OCI-LY3 (cell line): Measurements from ENCODE around the gene MACIR.

Experiments used
- EZH2phosphoT487 ChIP-seq: fragments of 200-600 bp; shearing (Covaris generic); IDR thresholded peaks from 2 replicates; pipeline ENCODE4 v1.6.1; 2018; ENCODE audit warnings: antibody characterized with exemption, mixed run types, low read depth
- TF ChIP-seq, protein P1 (sequence below): fragments of 200-600, 300-600 bp; sonication (generic); IDR thresholded peaks from 2 replicates; pipeline ENCODE4 v1.5.1; 2014; ENCODE audit warnings: antibody characterized with exemption, low read length, low read depth

DNA sequence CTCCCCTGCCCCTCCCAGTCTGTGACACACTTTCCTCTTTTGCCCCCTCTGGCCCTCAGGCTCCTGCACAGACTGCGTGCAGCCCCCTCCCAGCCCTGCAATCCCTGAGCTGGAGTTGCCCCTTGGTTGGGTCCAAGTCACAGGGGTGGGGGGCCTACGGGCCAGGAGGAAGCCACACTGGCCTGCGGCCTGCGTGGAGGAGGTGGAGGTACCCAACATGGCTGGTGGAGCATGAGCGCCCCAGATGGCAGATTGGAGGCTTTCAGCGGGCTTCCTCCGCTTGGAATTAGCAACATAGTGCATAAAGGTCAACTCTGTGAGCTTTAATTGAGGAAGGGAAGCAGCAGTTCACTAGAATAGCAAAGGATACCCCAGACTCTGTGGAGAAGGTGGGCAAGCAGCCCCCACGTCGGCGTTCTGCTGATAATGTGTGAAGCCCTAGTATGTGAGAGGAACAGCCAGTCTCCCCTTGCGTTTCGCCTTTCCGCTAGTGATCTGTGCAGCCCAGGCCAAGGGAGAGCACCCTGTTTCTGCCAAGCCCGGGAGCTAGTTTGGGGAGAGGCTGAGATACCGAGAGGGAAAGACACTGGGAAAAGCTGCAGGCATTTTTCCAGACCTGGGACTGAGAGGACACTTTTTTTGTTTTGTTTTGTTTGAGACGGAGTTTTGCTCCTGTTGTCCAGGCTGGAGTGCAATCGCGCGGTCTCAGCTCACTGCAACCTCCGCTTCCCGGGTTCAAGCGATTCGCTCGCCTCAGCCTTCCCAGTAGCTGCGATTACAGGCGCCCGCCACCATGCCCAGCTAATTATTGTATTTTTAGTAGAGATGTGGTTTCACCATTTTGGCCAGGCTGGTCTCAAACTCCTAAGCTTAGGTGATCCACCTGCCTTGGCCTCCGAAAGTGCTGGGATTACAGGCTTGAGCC is 35.3 kb upstream of the MACIR start:
- TF ChIP-seq, protein P1, sequence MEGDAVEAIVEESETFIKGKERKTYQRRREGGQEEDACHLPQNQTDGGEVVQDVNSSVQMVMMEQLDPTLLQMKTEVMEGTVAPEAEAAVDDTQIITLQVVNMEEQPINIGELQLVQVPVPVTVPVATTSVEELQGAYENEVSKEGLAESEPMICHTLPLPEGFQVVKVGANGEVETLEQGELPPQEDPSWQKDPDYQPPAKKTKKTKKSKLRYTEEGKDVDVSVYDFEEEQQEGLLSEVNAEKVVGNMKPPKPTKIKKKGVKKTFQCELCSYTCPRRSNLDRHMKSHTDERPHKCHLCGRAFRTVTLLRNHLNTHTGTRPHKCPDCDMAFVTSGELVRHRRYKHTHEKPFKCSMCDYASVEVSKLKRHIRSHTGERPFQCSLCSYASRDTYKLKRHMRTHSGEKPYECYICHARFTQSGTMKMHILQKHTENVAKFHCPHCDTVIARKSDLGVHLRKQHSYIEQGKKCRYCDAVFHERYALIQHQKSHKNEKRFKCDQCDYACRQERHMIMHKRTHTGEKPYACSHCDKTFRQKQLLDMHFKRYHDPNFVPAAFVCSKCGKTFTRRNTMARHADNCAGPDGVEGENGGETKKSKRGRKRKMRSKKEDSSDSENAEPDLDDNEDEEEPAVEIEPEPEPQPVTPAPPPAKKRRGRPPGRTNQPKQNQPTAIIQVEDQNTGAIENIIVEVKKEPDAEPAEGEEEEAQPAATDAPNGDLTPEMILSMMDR, result no peak
- TF ChIP-seq EZH2phosphoT487, result no peak
